Smooth muscle cell (in vitro differentiated cells): ENCODE results near the gene DNPEP. TPM values are rescaled to one million over a fixed set of nuclear protein-coding genes. Genes with fewer than 3 reads are reported as not detected.

Experiments
- DNase-seq: peaks from one replicate; lab custom pipeline; 2025; ENCODE audit not compliant: unreplicated experiment; lab: John Stamatoyannopoulos, UW
- H2AFZ ChIP-seq: fragments of 200-600 bp; sonication (generic); 2 replicates; pipeline ENCODE4 v1.6.0; 2016; ENCODE audit warnings: antibody characterized with exemption, low read depth, mild to moderate bottlenecking
- H3F3A ChIP-seq: fragments of 200-600 bp; sonication (generic); 2 replicates; pipeline ENCODE4 v1.6.0; 2017; ENCODE audit warnings: antibody characterized with exemption, low read depth
- H3K27ac ChIP-seq: fragments of 200-600 bp; sonication (generic); 2 replicates; pipeline ENCODE4 v1.5.1; 2016; ENCODE audit warnings: low read depth, mild to moderate bottlenecking
- H3K27me3 ChIP-seq: fragments of 200-600 bp; sonication (generic); 2 replicates; pipeline ENCODE4 v1.6.1; 2016; ENCODE audit warnings: low read depth, mild to moderate bottlenecking
- H3K36me3 ChIP-seq: fragments of 200-600 bp; sonication (generic); 2 replicates; pipeline ENCODE4 v1.5.1; 2016; ENCODE audit warnings: low read depth
- H3K4me1 ChIP-seq: fragments of 200-600 bp; sonication (generic); 2 replicates; pipeline ENCODE4 v1.5.1; 2016; ENCODE audit warnings: low read depth
- H3K4me2 ChIP-seq: fragments of 200-600 bp; sonication (generic); 2 replicates; pipeline ENCODE4 v1.6.0; 2016; ENCODE audit warnings: mild to moderate bottlenecking
- H3K4me3 ChIP-seq: fragments of 200-600 bp; sonication (generic); 2 replicates; pipeline ENCODE4 v1.5.1; 2016; ENCODE audit warnings: mild to moderate bottlenecking
- H3K79me2 ChIP-seq: fragments of 200-600 bp; sonication (generic); 2 replicates; pipeline ENCODE4 v1.6.0; 2016; ENCODE audit warnings: low read depth, mild to moderate bottlenecking
- H3K9ac ChIP-seq: fragments of 200-600 bp; sonication (generic); 2 replicates; pipeline ENCODE4 v1.6.0; 2016; ENCODE audit warnings: low read depth
- H3K9me3 ChIP-seq: fragments of 200-600 bp; sonication (generic); replicated peaks from 2 replicates; pipeline ENCODE4 v1.5.1; 2016; ENCODE audit warnings: low read depth
- H4K20me1 ChIP-seq: fragments of 200-600 bp; sonication (generic); 2 replicates; pipeline ENCODE4 v1.6.0; 2016; ENCODE audit warnings: low read depth
- CTCF ChIP-seq: fragments of 200-600 bp; sonication (generic); IDR thresholded peaks from 2 replicates; pipeline ENCODE4 v1.5.1; 2017; ENCODE audit warnings: borderline replicate concordance, mild to moderate bottlenecking, antibody characterized with exemption; ENCODE audit not compliant: insufficient read depth, poor library complexity, severe bottlenecking
- WGBS: methylation state at CpG from one replicate; pipeline ENCODE4 v1.1.7; 2016; ENCODE audit warnings: low lambda C conversion rate; 5-methylcytosine and 5-hydroxymethylcytosine counted together
- polyA plus RNA-seq: library from polyadenylated mRNA; unstranded; fragments of >200 nt; fragmentation: Nextera tagmentation; extraction: Ambion mirVana; gene quantifications from 2 replicates; pipeline ENCODE4 v1.2.1, GENCODE V29; 2016
- total RNA-seq: library from RNA; depleted of rRNA; stranded (reverse); fragments of >200 nt; gene quantifications from 2 replicates; pipeline ENCODE4 v1.2.3, GENCODE V29; 2014

The DNPEP gene
- total and polyA plus RNA-seq, 2 experiments from 2014 or later, result 48.1 to 137 TPM

GRCh38 chr2:219358170-219359075, 29.3 kb downstream of the DNPEP start:
- Histone ChIP-seq H3K9me3 (no peaks in the 10 kb centered on the region), H3K4me2 (peak overlapping the region; percentile 75), H3K4me3 (peak overlapping the region; percentile 16), H3K9ac (no peak overlapping the region), H2AFZ (no peak overlapping the region), H3K4me1 (peaks cover 6% of the 10 kb centered on the region), H3F3A (no peaks in the 10 kb centered on the region), H3K36me3 (no peaks in the 10 kb centered on the region), H3K27ac (no peak overlapping the region), H3K27me3 (peaks cover 74% of the 10 kb centered on the region), H4K20me1 (no peaks in the 10 kb centered on the region), H3K79me2 (no peaks in the 10 kb centered on the region)
- DNase-seq, result no peak
- no peak for TF ChIP-seq CTCF
- WGBS, result 10% methylated on average over 54 of the region's 66 CpGs

- no peak overlapping the region for H3K4me2 ChIP-seq
Measured at GRCh38 chr2:219356834-219357233, 30.9 kb downstream of the DNPEP start.

GRCh38 chr2:219354582-219354981, 33.1 kb downstream of the DNPEP start:
- H3K9me3 ChIP-seq, result no peaks in the 10 kb centered on the region
- H3K27me3 ChIP-seq, result peaks cover 54% of the 10 kb centered on the region
- WGBS, result 77% methylated on average over 4 of the region's 4 CpGs

More at GRCh38 chr2:219356834-219357233, 30.9 kb downstream of the DNPEP start:
- Histone ChIP-seq H3K9ac (no peak overlapping the region), H4K20me1 (no peaks in the 10 kb centered on the region), H3K27ac (no peak overlapping the region), H3K27me3 (peaks cover 74% of the 10 kb centered on the region), H3F3A (no peaks in the 10 kb centered on the region), H2AFZ (no peak overlapping the region), H3K9me3 (no peaks in the 10 kb centered on the region), H3K4me3 (no peak overlapping the region), H3K79me2 (no peaks in the 10 kb centered on the region), H3K4me1 (peaks cover 6% of the 10 kb centered on the region), H3K36me3 (no peaks in the 10 kb centered on the region)
- no peak for DNase-seq
- no peak for TF ChIP-seq CTCF
- WGBS, result 78% methylated on average over 1 of the region's 1 CpG

More at GRCh38 chr2:219354582-219354981, 33.1 kb downstream of the DNPEP start:
- Histone ChIP-seq H3K4me2 (no peak overlapping the region), H4K20me1 (no peaks in the 10 kb centered on the region), H3K79me2 (no peaks in the 10 kb centered on the region), H3K4me3 (no peak overlapping the region), H3K9ac (no peak overlapping the region), H2AFZ (no peak overlapping the region), H3K27ac (no peak overlapping the region), H3F3A (no peaks in the 10 kb centered on the region), H3K4me1 (peaks cover 11% of the 10 kb centered on the region), H3K36me3 (no peaks in the 10 kb centered on the region)
- DNase-seq, result no peak
- no peak for TF ChIP-seq CTCF
